ENCODE measurements around the gene MAP3K9. TPM values are rescaled to one million over a fixed set of nuclear protein-coding genes. Genes with fewer than 3 reads are reported as not detected.

Gene MAP3K9
- total RNA-seq, 1 experiment from 2014 or later, result 24.3 TPM

DNA sequence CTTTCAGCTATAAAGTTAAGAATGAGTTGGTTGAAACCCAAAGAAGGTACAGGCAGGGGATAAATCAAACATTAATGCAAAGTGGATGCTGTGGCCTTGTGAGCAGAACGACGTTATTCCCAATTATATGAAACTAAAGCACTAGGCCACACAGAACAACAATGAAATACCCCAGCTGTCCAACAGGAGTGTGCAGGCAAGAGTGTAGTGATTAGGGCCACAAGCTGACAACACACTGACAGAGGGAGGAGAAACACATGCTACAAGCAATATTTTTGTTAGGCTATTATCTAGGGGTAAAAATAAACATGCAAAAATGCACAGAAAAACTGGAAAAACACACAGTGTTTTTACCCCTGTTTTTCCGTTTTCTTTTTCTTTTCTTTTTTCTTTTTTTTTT lies 15.0 kb downstream of the MAP3K9 start:
- DNase-seq, result no peak
- TF ChIP-seq, protein P1, sequence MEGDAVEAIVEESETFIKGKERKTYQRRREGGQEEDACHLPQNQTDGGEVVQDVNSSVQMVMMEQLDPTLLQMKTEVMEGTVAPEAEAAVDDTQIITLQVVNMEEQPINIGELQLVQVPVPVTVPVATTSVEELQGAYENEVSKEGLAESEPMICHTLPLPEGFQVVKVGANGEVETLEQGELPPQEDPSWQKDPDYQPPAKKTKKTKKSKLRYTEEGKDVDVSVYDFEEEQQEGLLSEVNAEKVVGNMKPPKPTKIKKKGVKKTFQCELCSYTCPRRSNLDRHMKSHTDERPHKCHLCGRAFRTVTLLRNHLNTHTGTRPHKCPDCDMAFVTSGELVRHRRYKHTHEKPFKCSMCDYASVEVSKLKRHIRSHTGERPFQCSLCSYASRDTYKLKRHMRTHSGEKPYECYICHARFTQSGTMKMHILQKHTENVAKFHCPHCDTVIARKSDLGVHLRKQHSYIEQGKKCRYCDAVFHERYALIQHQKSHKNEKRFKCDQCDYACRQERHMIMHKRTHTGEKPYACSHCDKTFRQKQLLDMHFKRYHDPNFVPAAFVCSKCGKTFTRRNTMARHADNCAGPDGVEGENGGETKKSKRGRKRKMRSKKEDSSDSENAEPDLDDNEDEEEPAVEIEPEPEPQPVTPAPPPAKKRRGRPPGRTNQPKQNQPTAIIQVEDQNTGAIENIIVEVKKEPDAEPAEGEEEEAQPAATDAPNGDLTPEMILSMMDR (IDR thresholded peaks at IDR 0.05; ENCODE audit: unreplicated experiment), result no peak
- no peaks in the 10 kb centered on the region for H3K9me3 Mint-ChIP-seq (ENCODE audit: low read depth, unreplicated experiment)
- intact Hi-C loops (cut with micrococcal nuclease; ENCODE audit: unreplicated experiment), result no loop called here
- H3K36me3 Mint-ChIP-seq (ENCODE audit: insufficient read depth, unreplicated experiment), result peaks cover 14% of the 10 kb centered on the region
- H3K27me3 Mint-ChIP-seq (ENCODE audit: unreplicated experiment), result no peaks in the 10 kb centered on the region
- no peak overlapping the region for H3K4me3 Mint-ChIP-seq (ENCODE audit: low read depth, unreplicated experiment)
- CTCF ChIA-PET, result no interaction called here
- no peak overlapping the region for H3K27ac Mint-ChIP-seq (ENCODE audit: unreplicated experiment)
- no TSS peak for BruUV-seq (replicated peaks)
- no peaks in the 10 kb centered on the region for H3K4me1 Mint-ChIP-seq (ENCODE audit: low read depth, unreplicated experiment)

DNA sequence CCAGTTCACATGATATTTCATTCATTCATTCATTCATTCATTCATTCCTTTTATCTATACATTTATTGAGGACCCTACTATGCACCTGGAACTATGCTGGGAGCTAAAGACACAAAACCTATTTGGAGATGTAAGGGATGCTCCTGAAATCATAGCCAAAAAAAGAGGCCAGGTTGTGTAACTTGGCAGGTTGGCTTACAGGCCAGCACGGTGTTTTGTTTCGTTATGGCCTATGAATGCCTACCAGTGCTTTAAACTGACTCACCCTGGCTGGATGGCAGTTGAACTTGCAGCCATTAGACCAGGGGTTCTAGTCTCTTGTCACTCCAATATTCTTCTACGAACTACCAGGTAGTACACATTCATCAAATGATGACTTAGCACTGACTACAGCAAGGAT lies 15.7 kb downstream of the MAP3K9 start:
- intact Hi-C loops (cut with micrococcal nuclease; ENCODE audit: unreplicated experiment), result no loop called here
- no peak overlapping the region for H3K4me3 Mint-ChIP-seq (ENCODE audit: low read depth, unreplicated experiment)
- H3K4me1 Mint-ChIP-seq (ENCODE audit: low read depth, unreplicated experiment), result no peaks in the 10 kb centered on the region
- no peaks in the 10 kb centered on the region for H3K9me3 Mint-ChIP-seq (ENCODE audit: low read depth, unreplicated experiment)
- BruUV-seq (replicated peaks), result no TSS peak
- TF ChIP-seq, protein P1 (IDR thresholded peaks at IDR 0.05; ENCODE audit: unreplicated experiment), result no peak
- H3K27me3 Mint-ChIP-seq (ENCODE audit: unreplicated experiment), result no peaks in the 10 kb centered on the region
- H3K36me3 Mint-ChIP-seq (ENCODE audit: insufficient read depth, unreplicated experiment), result peaks cover 14% of the 10 kb centered on the region
- CTCF ChIA-PET, result no interaction called here
- H3K27ac Mint-ChIP-seq (ENCODE audit: unreplicated experiment), result no peak overlapping the region
- DNase-seq, result no peak

DNA sequence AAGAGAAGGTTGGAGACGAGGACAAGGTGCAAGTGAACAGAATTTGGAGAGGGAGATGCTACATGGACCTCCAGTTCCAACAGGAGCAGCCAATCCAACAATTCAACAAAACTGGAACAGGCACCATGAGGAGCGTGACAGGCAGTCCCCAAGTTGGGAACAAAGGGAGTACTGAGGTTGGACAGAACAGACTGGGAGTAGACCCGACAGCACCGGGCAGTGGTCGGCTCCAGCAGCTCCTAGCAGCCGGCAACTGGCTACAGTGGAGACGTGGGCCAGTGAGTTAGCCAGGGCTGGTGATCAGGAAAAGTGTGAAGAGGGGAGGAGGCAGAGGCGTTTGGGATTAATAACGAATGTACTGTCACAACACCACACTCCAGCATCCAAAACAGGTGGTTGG lies 16.4 kb downstream of the MAP3K9 start:
- Mint-ChIP-seq H3K27me3 (ENCODE audit: unreplicated experiment) (no peaks in the 10 kb centered on the region), H3K4me3 (ENCODE audit: low read depth, unreplicated experiment) (no peak overlapping the region), H3K27ac (ENCODE audit: unreplicated experiment) (no peak overlapping the region), H3K36me3 (ENCODE audit: insufficient read depth, unreplicated experiment) (peaks cover 14% of the 10 kb centered on the region), H3K9me3 (ENCODE audit: low read depth, unreplicated experiment) (no peaks in the 10 kb centered on the region), H3K4me1 (ENCODE audit: low read depth, unreplicated experiment) (peaks cover under 1% of the 10 kb centered on the region)
- DNase-seq, result no peak
- intact Hi-C loops (cut with micrococcal nuclease; ENCODE audit: unreplicated experiment), result no loop called here
- CTCF ChIA-PET, result no interaction called here
- TF ChIP-seq, protein P1 (IDR thresholded peaks at IDR 0.05; ENCODE audit: unreplicated experiment), result no peak
- BruUV-seq (replicated peaks), result no TSS peak

GRCh38 chr14:70791971-70792370 lies 17.3 kb downstream of the MAP3K9 start:
- no peak for DNase-seq
- H3K4me3 Mint-ChIP-seq (ENCODE audit: low read depth, unreplicated experiment), result no peak overlapping the region
- TF ChIP-seq, protein P1 (IDR thresholded peaks at IDR 0.05; ENCODE audit: unreplicated experiment), result no peak
- no TSS peak for BruUV-seq (replicated peaks)
- H3K4me1 Mint-ChIP-seq (ENCODE audit: low read depth, unreplicated experiment), result peaks cover 7% of the 10 kb centered on the region
- H3K27me3 Mint-ChIP-seq (ENCODE audit: unreplicated experiment), result no peaks in the 10 kb centered on the region
- no peak overlapping the region for H3K27ac Mint-ChIP-seq (ENCODE audit: unreplicated experiment)
- H3K36me3 Mint-ChIP-seq (ENCODE audit: insufficient read depth, unreplicated experiment), result peaks cover 14% of the 10 kb centered on the region
- no peaks in the 10 kb centered on the region for H3K9me3 Mint-ChIP-seq (ENCODE audit: low read depth, unreplicated experiment)
- intact Hi-C loops (cut with micrococcal nuclease; ENCODE audit: unreplicated experiment), result no loop called here
- CTCF ChIA-PET, result no interaction called here

- CTCF ChIA-PET, result no interaction called here
- no TSS peak for BruUV-seq (replicated peaks)
These were observed 19.4 kb downstream of the MAP3K9 start for GRCh38 chr14:70789961-70790360.

More at GRCh38 chr14:70789961-70790360, 19.4 kb downstream of the MAP3K9 start:
- Mint-ChIP-seq H3K36me3 (ENCODE audit: insufficient read depth, unreplicated experiment) (peaks cover 10% of the 10 kb centered on the region), H3K27me3 (ENCODE audit: unreplicated experiment) (no peaks in the 10 kb centered on the region), H3K4me3 (ENCODE audit: low read depth, unreplicated experiment) (no peak overlapping the region), H3K9me3 (ENCODE audit: low read depth, unreplicated experiment) (no peaks in the 10 kb centered on the region), H3K4me1 (ENCODE audit: low read depth, unreplicated experiment) (peaks cover 7% of the 10 kb centered on the region), H3K27ac (ENCODE audit: unreplicated experiment) (no peak overlapping the region)
- intact Hi-C loops (cut with micrococcal nuclease; ENCODE audit: unreplicated experiment), result no loop called here
- TF ChIP-seq, protein P1 (IDR thresholded peaks at IDR 0.05; ENCODE audit: unreplicated experiment), result no peak
- DNase-seq, result no peak

Measured in Calu3 (cell line).